ENCODE measurements around the gene C1D.

Gene C1D

DNA sequence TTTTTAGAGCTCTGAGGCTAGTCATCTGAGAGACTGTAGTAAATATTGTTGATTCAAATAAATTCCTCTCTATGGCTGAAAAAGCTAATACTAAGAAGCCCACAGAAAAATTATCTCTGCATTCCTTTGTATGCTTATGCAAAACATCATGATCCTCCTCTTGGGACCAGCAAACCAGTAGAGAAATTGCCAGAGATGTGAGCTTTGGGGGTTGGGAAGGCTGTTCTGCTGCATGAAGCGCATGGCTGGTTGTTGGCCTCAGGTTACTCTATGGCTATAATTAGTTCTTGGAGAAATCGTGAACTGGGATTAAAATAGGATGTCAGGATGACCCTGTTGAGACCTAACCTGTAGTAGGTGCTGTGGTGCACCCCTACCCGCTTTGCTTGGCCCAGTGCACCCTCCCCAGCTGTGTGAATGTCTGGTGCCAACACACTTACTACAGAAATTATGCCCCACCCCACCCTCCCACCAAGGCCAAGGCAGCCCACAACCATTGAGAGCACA, 35.5 kb upstream of the C1D start:
- H3K4me3 ChIP-seq (ENCODE audit: low read depth, low read length), result no peak overlapping the region
- no peaks in the 10 kb centered on the region for H3K4me1 ChIP-seq
- H3K27ac ChIP-seq, result no peak overlapping the region
- no peaks in the 10 kb centered on the region for H3K27me3 ChIP-seq (ENCODE audit: control insufficient read depth, insufficient read depth, low read length)
- no peaks in the 10 kb centered on the region for H3K79me2 ChIP-seq
- no peak overlapping the region for H2AFZ ChIP-seq
- H3K9ac ChIP-seq, result no peak overlapping the region
- H3K4me2 ChIP-seq (ENCODE audit: low read length), result no peak overlapping the region
- TF ChIP-seq, protein P1, sequence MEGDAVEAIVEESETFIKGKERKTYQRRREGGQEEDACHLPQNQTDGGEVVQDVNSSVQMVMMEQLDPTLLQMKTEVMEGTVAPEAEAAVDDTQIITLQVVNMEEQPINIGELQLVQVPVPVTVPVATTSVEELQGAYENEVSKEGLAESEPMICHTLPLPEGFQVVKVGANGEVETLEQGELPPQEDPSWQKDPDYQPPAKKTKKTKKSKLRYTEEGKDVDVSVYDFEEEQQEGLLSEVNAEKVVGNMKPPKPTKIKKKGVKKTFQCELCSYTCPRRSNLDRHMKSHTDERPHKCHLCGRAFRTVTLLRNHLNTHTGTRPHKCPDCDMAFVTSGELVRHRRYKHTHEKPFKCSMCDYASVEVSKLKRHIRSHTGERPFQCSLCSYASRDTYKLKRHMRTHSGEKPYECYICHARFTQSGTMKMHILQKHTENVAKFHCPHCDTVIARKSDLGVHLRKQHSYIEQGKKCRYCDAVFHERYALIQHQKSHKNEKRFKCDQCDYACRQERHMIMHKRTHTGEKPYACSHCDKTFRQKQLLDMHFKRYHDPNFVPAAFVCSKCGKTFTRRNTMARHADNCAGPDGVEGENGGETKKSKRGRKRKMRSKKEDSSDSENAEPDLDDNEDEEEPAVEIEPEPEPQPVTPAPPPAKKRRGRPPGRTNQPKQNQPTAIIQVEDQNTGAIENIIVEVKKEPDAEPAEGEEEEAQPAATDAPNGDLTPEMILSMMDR (IDR thresholded peaks at IDR 0.05), result no peak
- no peaks in the 10 kb centered on the region for H3K36me3 ChIP-seq (ENCODE audit: control insufficient read depth, insufficient read depth, low read length)
- no peaks in the 10 kb centered on the region for H3K9me3 ChIP-seq (ENCODE audit: control insufficient read depth, low read length)

DNA sequence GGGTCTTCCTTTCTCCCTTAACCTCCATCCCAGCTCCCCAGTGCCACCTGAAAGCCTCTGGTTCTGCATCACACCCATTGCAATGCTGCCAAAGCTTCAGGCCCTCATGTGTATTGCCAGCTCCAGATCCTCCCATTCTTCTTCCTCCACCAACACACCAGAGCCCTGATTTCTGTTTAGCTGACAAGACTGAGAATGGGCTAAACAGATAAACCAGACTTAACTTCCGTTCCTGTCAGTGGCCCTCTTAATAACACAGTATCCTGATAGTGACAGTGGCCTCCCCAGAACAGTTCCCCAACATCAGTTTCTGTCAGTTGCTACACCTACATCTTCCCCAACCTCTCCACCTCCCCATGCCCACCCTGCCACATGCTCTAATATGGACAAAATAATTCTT, 31.3 kb upstream of the C1D start:
- no peaks in the 10 kb centered on the region for H3K79me2 ChIP-seq
- H3K36me3 ChIP-seq (ENCODE audit: control insufficient read depth, insufficient read depth, low read length), result no peaks in the 10 kb centered on the region
- H3K4me1 ChIP-seq, result no peaks in the 10 kb centered on the region
- no peaks in the 10 kb centered on the region for H3K27me3 ChIP-seq (ENCODE audit: control insufficient read depth, insufficient read depth, low read length)
- H3K9me3 ChIP-seq (ENCODE audit: control insufficient read depth, low read length), result no peaks in the 10 kb centered on the region
- TF ChIP-seq, protein P1 (IDR thresholded peaks at IDR 0.05), result no peak
- no peak overlapping the region for H3K9ac ChIP-seq
- H3K4me3 ChIP-seq (ENCODE audit: low read depth, low read length), result no peak overlapping the region
- H3K4me2 ChIP-seq (ENCODE audit: low read length), result no peak overlapping the region
- no peak overlapping the region for H3K27ac ChIP-seq
- no peak overlapping the region for H2AFZ ChIP-seq

DNA sequence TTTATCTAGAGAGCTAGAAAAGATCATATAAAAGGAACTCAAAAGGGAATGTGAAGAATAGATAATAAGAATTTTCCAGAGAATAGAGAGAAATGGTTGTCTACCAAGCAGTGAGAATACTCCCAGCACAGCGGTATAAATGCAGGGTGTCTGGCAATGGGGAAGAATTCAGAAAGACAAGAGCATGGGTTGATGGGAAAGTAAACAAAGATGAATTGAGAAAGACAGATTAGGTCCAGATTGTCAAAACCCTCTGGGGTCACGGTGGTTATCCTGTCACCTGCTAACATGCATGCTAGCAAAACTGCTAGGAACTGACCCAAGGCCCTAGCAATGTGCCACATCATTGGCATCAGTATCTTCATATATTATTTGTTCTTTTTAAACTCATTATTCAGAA, 30.8 kb upstream of the C1D start:
- Histone ChIP-seq H3K9ac (no peak overlapping the region), H3K9me3 (ENCODE audit: control insufficient read depth, low read length) (no peaks in the 10 kb centered on the region), H3K4me3 (ENCODE audit: low read depth, low read length) (no peak overlapping the region), H3K27ac (no peak overlapping the region), H3K36me3 (ENCODE audit: control insufficient read depth, insufficient read depth, low read length) (no peaks in the 10 kb centered on the region), H3K79me2 (no peaks in the 10 kb centered on the region), H3K4me1 (no peaks in the 10 kb centered on the region), H2AFZ (no peak overlapping the region), H3K27me3 (ENCODE audit: control insufficient read depth, insufficient read depth, low read length) (no peaks in the 10 kb centered on the region), H3K4me2 (ENCODE audit: low read length) (no peak overlapping the region)
- TF ChIP-seq, protein P1 (IDR thresholded peaks at IDR 0.05), result no peak

DNA sequence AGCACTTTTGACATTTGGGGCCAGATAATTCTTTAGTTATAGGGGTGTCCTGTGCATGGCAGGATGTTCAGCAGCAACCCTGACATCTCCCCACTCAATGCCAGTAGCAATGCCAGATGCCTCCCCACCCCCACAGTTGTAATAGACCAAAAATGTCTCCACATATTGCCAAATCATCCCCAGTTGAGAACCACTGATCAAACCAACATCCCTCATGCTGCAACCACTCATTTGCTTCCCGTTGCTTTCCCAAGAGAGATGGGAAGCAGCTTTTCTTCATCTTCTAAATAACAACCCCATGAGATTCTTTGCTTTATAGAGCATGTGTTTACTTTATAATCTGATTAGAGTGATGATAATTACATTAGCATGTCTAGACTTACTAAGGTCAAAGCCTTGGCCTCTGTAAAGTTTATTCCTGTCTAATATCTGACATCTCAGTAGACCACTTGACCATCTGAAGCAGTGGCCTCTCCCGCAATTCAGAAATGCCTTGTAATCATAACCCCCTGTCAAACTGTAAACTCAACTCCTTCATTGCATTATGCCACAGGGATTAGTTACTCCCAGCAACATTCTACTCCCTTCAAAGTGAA, 28.7 kb upstream of the C1D start:
- TF ChIP-seq, protein P1 (IDR thresholded peaks at IDR 0.05), result no peak
- H3K9ac ChIP-seq, result no peak overlapping the region
- H2AFZ ChIP-seq, result no peak overlapping the region
- H3K4me3 ChIP-seq (ENCODE audit: low read depth, low read length), result no peak overlapping the region
- no peaks in the 10 kb centered on the region for H3K36me3 ChIP-seq (ENCODE audit: control insufficient read depth, insufficient read depth, low read length)
- no peak overlapping the region for H3K27ac ChIP-seq
- no peak overlapping the region for H3K4me2 ChIP-seq (ENCODE audit: low read length)
- H3K79me2 ChIP-seq, result no peaks in the 10 kb centered on the region
- no peaks in the 10 kb centered on the region for H3K4me1 ChIP-seq
- no peaks in the 10 kb centered on the region for H3K9me3 ChIP-seq (ENCODE audit: control insufficient read depth, low read length)
- H3K27me3 ChIP-seq (ENCODE audit: control insufficient read depth, insufficient read depth, low read length), result no peaks in the 10 kb centered on the region

DNA sequence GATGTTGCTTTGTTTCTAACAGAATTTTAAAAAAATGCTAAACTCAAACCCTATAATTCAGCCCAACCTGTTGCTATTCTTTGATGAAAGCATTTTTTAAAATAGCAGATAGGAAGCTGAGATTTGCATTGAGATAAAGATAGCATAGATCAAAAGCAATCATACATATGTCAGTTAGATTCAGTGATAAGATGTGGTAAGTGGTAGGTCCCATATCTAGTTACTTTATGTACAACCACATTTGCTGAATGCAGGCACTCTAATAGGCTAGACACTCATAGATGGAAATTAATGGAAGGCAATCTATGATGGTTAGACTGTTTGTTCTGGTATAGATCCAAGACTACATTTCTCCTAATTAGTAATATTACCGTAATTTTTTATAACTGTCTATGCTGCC, 27.2 kb upstream of the C1D start:
- Histone ChIP-seq H3K79me2 (no peaks in the 10 kb centered on the region), H2AFZ (no peak overlapping the region), H3K27ac (no peak overlapping the region), H3K27me3 (ENCODE audit: control insufficient read depth, insufficient read depth, low read length) (no peaks in the 10 kb centered on the region), H3K36me3 (ENCODE audit: control insufficient read depth, insufficient read depth, low read length) (no peaks in the 10 kb centered on the region), H3K9me3 (ENCODE audit: control insufficient read depth, low read length) (no peaks in the 10 kb centered on the region), H3K4me2 (ENCODE audit: low read length) (no peak overlapping the region), H3K4me3 (ENCODE audit: low read depth, low read length) (no peak overlapping the region), H3K9ac (no peak overlapping the region), H3K4me1 (no peaks in the 10 kb centered on the region)
- TF ChIP-seq, protein P1 (IDR thresholded peaks at IDR 0.05), result no peak
